HEK293T (cell line): ENCODE data around the gene OPCML.

Source experiments
- CTCF ChIA-PET: fragments of 350-600 bp; formaldehyde crosslinking; extraction: SDS; loops from one replicate; lab custom pipeline; 2021; ENCODE audit warnings: antibody characterized with exemption, inconsistent platforms; lab: Yijun Ruan, JAX
- POLR2A ChIA-PET: fragments of 350-600 bp; formaldehyde crosslinking; extraction: SDS; loops from one replicate; lab custom pipeline; 2020; ENCODE audit warnings: antibody characterized with exemption, inconsistent platforms; lab: Yijun Ruan, JAX
- DNase-seq: peaks from one replicate; pipeline ENCODE4 v3.0.0; 2012; ENCODE audit warnings: mixed read lengths; ENCODE audit errors: extremely low spot score
- ARNT ChIP-seq: fragments of 450-650 bp; IDR thresholded peaks from 2 replicates; pipeline ENCODE4 v1.6.1; 2017; ENCODE audit warnings: mild to moderate bottlenecking
- BHLHE40 ChIP-seq: fragments of 450-650 bp; IDR thresholded peaks from 2 replicates; pipeline ENCODE4 v1.6.1; 2016; ENCODE audit warnings: mild to moderate bottlenecking, moderate library complexity, borderline replicate concordance
- CTBP1 ChIP-seq: fragments of 450-650 bp; IDR thresholded peaks from 2 replicates; pipeline ENCODE4 v1.6.1; 2016; ENCODE audit warnings: borderline replicate concordance
- ELF4 ChIP-seq: fragments of 450-650 bp; IDR thresholded peaks from 2 replicates; pipeline ENCODE4 v1.6.1; 2017; ENCODE audit warnings: antibody characterized with exemption
- FOXA1 ChIP-seq: fragments of 450-650 bp; IDR thresholded peaks from 2 replicates; pipeline ENCODE4 v1.6.1; 2016; ENCODE audit warnings: mild to moderate bottlenecking
- FOXK2 ChIP-seq: fragments of 450-650 bp; IDR thresholded peaks from 2 replicates; pipeline ENCODE4 v1.6.1; 2016; ENCODE audit warnings: mild to moderate bottlenecking
- FOXM1 ChIP-seq: fragments of 450-650 bp; IDR thresholded peaks from 2 replicates; pipeline ENCODE4 v1.6.1; 2017; ENCODE audit warnings: mild to moderate bottlenecking, borderline replicate concordance
- HDGF ChIP-seq: fragments of 450-650 bp; IDR thresholded peaks from 2 replicates; pipeline ENCODE4 v1.6.1; 2017; ENCODE audit warnings: antibody characterized with exemption, borderline replicate concordance
- L3MBTL2 ChIP-seq: fragments of 450-650 bp; conservative IDR thresholded peaks from 2 replicates; pipeline ENCODE4 v1.6.1; 2016; ENCODE audit warnings: mild to moderate bottlenecking
- LEF1 ChIP-seq: fragments of 450-650 bp; IDR thresholded peaks from 2 replicates; pipeline ENCODE4 v1.6.1; 2017; ENCODE audit warnings: mild to moderate bottlenecking, borderline replicate concordance
- NFRKB ChIP-seq: fragments of 450-650 bp; IDR thresholded peaks from 2 replicates; pipeline ENCODE4 v1.6.1; 2016; ENCODE audit warnings: mild to moderate bottlenecking, moderate library complexity
- PKNOX1 ChIP-seq: fragments of 450-650 bp; IDR thresholded peaks from 2 replicates; pipeline ENCODE4 v1.6.1; 2016
- SP1 ChIP-seq: fragments of 450-650 bp; IDR thresholded peaks from 2 replicates; pipeline ENCODE4 v1.6.1; 2017
- SUZ12 ChIP-seq: fragments of 450-650 bp; IDR thresholded peaks from 2 replicates; pipeline ENCODE4 v1.6.1; 2016; ENCODE audit warnings: mild to moderate bottlenecking
- TARDBP ChIP-seq: fragments of 450-650 bp; IDR thresholded peaks from 2 replicates; pipeline ENCODE4 v1.6.1; 2016
- ZNF384 ChIP-seq: fragments of 450-650 bp; IDR thresholded peaks from 2 replicates; pipeline ENCODE4 v1.6.1; 2016

The OPCML gene

GRCh38 chr11:133285359-133285758 is 246.9 kb downstream of the OPCML start:
- DNase-seq = no peak
- no peak for TF ChIP-seq L3MBTL2
- TF ChIP-seq TARDBP = no peak
- no peak for TF ChIP-seq FOXK2
- no peak for TF ChIP-seq LEF1
- TF ChIP-seq ELF4 = no peak
- no peak for TF ChIP-seq CTBP1
- no peak for TF ChIP-seq FOXM1
- ChIA-PET POLR2A (no interaction called here), CTCF (no interaction called here)

GRCh38 chr11:133284156-133284555 is 248.1 kb downstream of the OPCML start:
- TF ChIP-seq BHLHE40 = no peak
- TF ChIP-seq PKNOX1 = no peak
- TF ChIP-seq FOXM1 = no peak
- TF ChIP-seq ZNF384 = no peak
- TF ChIP-seq FOXA1 = no peak
- no peak for TF ChIP-seq ELF4
- no peak for TF ChIP-seq LEF1
- no peak for TF ChIP-seq FOXK2
- ChIA-PET POLR2A (no interaction called here), CTCF (no interaction called here)
- no peak for DNase-seq

- DNase-seq = no peak
- POLR2A ChIA-PET = no interaction called here
- CTCF ChIA-PET = no interaction called here
- TF ChIP-seq HDGF (no peak), FOXA1 (no peak), FOXK2 (no peak), PKNOX1 (no peak), ZNF384 (no peak), L3MBTL2 (no peak)
Observed at GRCh38 chr11:133277886-133278285, 254.4 kb downstream of the OPCML start.

- no peak for DNase-seq
- ChIA-PET CTCF (no interaction called here), POLR2A (no interaction called here)
- TF ChIP-seq SUZ12 (no peak), L3MBTL2 (no peak), ELF4 (no peak), SP1 (no peak), LEF1 (no peak), FOXM1 (no peak), BHLHE40 (no peak), HDGF (no peak), ZNF384 (no peak), NFRKB (no peak), PKNOX1 (no peak), FOXA1 (no peak), TARDBP (no peak)
Observed at GRCh38 chr11:133271871-133272776, 260.2 kb downstream of the OPCML start.

- ChIA-PET POLR2A (no interaction called here), CTCF (no interaction called here)
- TF ChIP-seq LEF1 = no peak
- no peak for TF ChIP-seq NFRKB
- TF ChIP-seq ARNT = no peak
- TF ChIP-seq L3MBTL2 = no peak
- no peak for TF ChIP-seq FOXK2
- no peak for TF ChIP-seq ZNF384
- TF ChIP-seq TARDBP = no peak
- no peak for TF ChIP-seq FOXA1
- TF ChIP-seq SP1 = no peak
- TF ChIP-seq ELF4 = no peak
- no peak for TF ChIP-seq BHLHE40
- no peak for TF ChIP-seq CTBP1
- TF ChIP-seq HDGF = no peak
- TF ChIP-seq SUZ12 = no peak
- TF ChIP-seq PKNOX1 = no peak
- TF ChIP-seq FOXM1 = no peak
- no peak for DNase-seq
Observed at GRCh38 chr11:133271206-133271605, 261.1 kb downstream of the OPCML start.

- TF ChIP-seq FOXM1 (no peak), ELF4 (no peak), ARNT (no peak), NFRKB (no peak)
- ChIA-PET CTCF (no interaction called here), POLR2A (no interaction called here)
- DNase-seq = no peak
Observed at GRCh38 chr11:133269267-133269666, 263.0 kb downstream of the OPCML start.
